Measurements from ENCODE around the gene MPV17. TPM values are rescaled to one million over a fixed set of nuclear protein-coding genes. Genes with fewer than 3 reads are reported as not detected.

MPV17 gene
- total and polyA plus RNA-seq, 2 of the 13 experiments (the other 11 are each of a cell fraction or from before 2014, with no cell fraction given), result 48.9 to 129 TPM

DNA sequence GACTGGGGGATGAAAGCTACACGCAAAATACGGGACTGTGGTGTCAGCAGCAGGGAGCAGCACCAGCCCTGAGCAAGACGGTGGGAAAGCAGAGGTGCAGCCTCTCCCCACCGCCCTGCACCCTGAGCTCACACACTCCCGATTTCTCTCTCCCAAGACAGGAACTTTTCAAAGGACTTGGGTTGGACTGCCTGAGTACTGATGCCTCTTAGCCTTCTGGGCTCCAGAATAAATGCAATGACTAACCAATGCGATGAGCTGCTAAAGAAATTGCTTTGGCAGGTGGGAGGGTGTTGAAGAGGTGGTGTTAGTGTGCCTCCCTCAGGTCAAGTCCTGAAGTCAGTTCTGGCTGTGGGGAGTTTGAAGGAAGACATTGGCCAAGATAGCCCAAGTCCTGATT is 31.0 kb downstream of the MPV17 start (continued):
- TF ChIP-seq, protein P1, sequence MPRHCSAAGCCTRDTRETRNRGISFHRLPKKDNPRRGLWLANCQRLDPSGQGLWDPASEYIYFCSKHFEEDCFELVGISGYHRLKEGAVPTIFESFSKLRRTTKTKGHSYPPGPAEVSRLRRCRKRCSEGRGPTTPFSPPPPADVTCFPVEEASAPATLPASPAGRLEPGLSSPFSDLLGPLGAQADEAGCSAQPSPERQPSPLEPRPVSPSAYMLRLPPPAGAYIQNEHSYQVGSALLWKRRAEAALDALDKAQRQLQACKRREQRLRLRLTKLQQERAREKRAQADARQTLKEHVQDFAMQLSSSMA (CRISPR knock-in tag; IDR thresholded peaks at IDR 0.05), result peak; percentile 50; the same call in 1 of the 2 replicates
- TF ChIP-seq GTF3A (CRISPR knock-in tag; conservative IDR thresholded peaks at IDR 0.05) (no peak), FOSL2 (CRISPR knock-in tag; IDR thresholded peaks at IDR 0.05) (peak; percentile 14; the same call in 1 of the 2 replicates), STAG1 (CRISPR knock-in tag; IDR thresholded peaks at IDR 0.05) (peak; percentile 70), ZNF224 (CRISPR knock-in tag; IDR thresholded peaks at IDR 0.05) (no peak), ZNF136 (CRISPR knock-in tag; IDR thresholded peaks at IDR 0.05; ENCODE audit: low read depth) (0 out of 2 replicates have a peak, but pooled peaks have one; percentile 49), KDM2A (CRISPR knock-in tag; IDR thresholded peaks at IDR 0.05; ENCODE audit: borderline replicate concordance, low read depth) (0 out of 2 replicates have a peak, but pooled peaks have one; percentile 23)

DNA sequence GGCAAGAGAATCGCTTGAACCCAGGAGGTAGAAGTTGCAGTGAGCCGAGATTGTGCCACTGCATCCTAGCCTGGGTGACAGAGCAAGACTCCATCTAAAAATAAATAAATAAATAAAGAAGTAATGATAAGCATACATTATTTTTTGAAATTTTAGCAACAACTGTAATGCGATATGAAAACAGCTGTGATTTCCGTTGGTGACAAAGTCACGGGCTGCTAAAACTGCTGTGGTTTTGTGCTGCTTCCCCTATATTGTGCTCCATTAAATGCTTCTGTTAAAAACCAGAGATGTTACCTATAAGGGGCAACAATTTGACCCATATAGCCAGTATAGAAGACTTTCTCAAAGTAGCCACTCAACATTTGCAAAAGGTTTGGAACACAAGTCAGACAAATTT is 32.3 kb downstream of the MPV17 start:
- ChIA-PET CTCF (ENCODE audit: low intra/inter-chr PET ratio, low total read pairs) (no interaction called here), POLR2A (no interaction called here)
- WGBS (ENCODE audit: low lambda C conversion rate), result 91% methylated on average over 5 of the region's 5 CpGs
- in situ Hi-C loops (cut with HindIII; ENCODE audit: extremely low pct_ligation_motif_present, low pct_unique_long_range_greater_than_20kb) (no loop called here), intact Hi-C loops (cut with micrococcal nuclease; ENCODE audit: unreplicated experiment) (loop anchor here (5.0 kb wide), 1 partner anchor 193 kb away; no protein-coding TSS in a partner anchor)
- Histone ChIP-seq H2AFZ (ENCODE audit: low read length) (no peak overlapping the region), H3K4me3 (replicated peaks in 1 of 3; ENCODE audit: insufficient read depth in 1 of 3, low read depth in 2 of 3, low read length in 3 of 3) (no peak overlapping the region), H3K9me3 (ENCODE audit: low read length) (no peaks in the 10 kb centered on the region), H3K4me2 (ENCODE audit: low read depth, low read length) (no peak overlapping the region), H4K20me1 (ENCODE audit: insufficient read depth, low read length) (no peaks in the 10 kb centered on the region), H3K79me2 (ENCODE audit: insufficient read depth, low read length) (no peaks in the 10 kb centered on the region), H3K27me3 (ENCODE audit: control insufficient read depth in 1 of 2, insufficient read depth in 2 of 2, low read length in 2 of 2) (no peaks in the 10 kb centered on the region), H3K9ac (ENCODE audit: insufficient read depth, low read depth, low read length) (no peak overlapping the region), H3K27ac (ENCODE audit: extremely low read length, insufficient read depth, low read length) (no peak overlapping the region), H3K36me3 (replicated peaks in 1 of 2; ENCODE audit: control insufficient read depth in 1 of 2, insufficient read depth in 2 of 2, low read length in 2 of 2) (no peaks in the 10 kb centered on the region), H3K4me1 (ENCODE audit: insufficient read depth, low read length) (peaks cover 76% of the 10 kb centered on the region)
- BruUV-seq (replicated peaks), result no TSS peak
- FAIRE-seq, result no peak
- ATAC-seq, result no peak
- DNase-seq (ENCODE audit: low spot score), result no peak
- TF ChIP-seq, protein P2, sequence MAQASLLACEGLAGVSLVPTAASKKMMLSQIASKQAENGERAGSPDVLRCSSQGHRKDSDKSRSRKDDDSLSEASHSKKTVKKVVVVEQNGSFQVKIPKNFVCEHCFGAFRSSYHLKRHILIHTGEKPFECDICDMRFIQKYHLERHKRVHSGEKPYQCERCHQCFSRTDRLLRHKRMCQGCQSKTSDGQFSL (CRISPR knock-in tag; IDR thresholded peaks at IDR 0.05), result no peak
- TF ChIP-seq SP5 (CRISPR knock-in tag; IDR thresholded peaks at IDR 0.05; ENCODE audit: borderline replicate concordance, low read depth) (no peak), GPN1 (CRISPR knock-in tag; IDR thresholded peaks at IDR 0.05; ENCODE audit: borderline replicate concordance) (no peak), PHF5A (CRISPR knock-in tag; IDR thresholded peaks at IDR 0.05; ENCODE audit: low read depth, unreplicated experiment) (no peak), NFATC3 (CRISPR knock-in tag; IDR thresholded peaks at IDR 0.05) (no peak), DPF2 (CRISPR knock-in tag; IDR thresholded peaks at IDR 0.05; ENCODE audit: borderline replicate concordance, low read depth) (no peak)
- TF ChIP-seq, protein P3, sequence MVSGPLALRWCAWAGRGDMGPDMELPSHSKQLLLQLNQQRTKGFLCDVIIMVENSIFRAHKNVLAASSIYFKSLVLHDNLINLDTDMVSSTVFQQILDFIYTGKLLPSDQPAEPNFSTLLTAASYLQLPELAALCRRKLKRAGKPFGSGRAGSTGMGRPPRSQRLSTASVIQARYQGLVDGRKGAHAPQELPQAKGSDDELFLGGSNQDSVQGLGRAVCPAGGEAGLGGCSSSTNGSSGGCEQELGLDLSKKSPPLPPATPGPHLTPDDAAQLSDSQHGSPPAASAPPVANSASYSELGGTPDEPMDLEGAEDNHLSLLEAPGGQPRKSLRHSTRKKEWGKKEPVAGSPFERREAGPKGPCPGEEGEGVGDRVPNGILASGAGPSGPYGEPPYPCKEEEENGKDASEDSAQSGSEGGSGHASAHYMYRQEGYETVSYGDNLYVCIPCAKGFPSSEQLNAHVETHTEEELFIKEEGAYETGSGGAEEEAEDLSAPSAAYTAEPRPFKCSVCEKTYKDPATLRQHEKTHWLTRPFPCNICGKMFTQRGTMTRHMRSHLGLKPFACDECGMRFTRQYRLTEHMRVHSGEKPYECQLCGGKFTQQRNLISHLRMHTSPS (CRISPR knock-in tag; IDR thresholded peaks at IDR 0.05; ENCODE audit: low read depth), result no peak
- TF ChIP-seq, protein P4, sequence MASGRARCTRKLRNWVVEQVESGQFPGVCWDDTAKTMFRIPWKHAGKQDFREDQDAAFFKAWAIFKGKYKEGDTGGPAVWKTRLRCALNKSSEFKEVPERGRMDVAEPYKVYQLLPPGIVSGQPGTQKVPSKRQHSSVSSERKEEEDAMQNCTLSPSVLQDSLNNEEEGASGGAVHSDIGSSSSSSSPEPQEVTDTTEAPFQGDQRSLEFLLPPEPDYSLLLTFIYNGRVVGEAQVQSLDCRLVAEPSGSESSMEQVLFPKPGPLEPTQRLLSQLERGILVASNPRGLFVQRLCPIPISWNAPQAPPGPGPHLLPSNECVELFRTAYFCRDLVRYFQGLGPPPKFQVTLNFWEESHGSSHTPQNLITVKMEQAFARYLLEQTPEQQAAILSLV (CRISPR knock-in tag; IDR thresholded peaks at IDR 0.05; ENCODE audit: borderline replicate concordance), result no peak
- TF ChIP-seq, protein P5, sequence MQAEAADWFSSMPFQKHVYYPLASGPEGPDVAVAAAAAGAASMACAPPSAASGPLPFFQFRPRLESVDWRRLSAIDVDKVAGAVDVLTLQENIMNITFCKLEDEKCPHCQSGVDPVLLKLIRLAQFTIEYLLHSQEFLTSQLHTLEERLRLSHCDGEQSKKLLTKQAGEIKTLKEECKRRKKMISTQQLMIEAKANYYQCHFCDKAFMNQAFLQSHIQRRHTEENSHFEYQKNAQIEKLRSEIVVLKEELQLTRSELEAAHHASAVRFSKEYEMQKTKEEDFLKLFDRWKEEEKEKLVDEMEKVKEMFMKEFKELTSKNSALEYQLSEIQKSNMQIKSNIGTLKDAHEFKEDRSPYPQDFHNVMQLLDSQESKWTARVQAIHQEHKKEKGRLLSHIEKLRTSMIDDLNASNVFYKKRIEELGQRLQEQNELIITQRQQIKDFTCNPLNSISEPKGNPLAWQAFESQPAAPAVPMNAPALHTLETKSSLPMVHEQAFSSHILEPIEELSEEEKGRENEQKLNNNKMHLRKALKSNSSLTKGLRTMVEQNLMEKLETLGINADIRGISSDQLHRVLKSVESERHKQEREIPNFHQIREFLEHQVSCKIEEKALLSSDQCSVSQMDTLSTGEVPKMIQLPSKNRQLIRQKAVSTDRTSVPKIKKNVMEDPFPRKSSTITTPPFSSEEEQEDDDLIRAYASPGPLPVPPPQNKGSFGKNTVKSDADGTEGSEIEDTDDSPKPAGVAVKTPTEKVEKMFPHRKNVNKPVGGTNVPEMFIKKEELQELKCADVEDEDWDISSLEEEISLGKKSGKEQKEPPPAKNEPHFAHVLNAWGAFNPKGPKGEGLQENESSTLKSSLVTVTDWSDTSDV (CRISPR knock-in tag; IDR thresholded peaks at IDR 0.05), result no peak

Data from HepG2 (cell line).